AG04449 (cell line): Measurements from ENCODE around the gene NMNAT1.

Experiments used
- CTCF ChIA-PET: fragments of 350-600 bp; formaldehyde crosslinking; extraction: SDS; loops from one replicate; lab custom pipeline; 2021; ENCODE audit warnings: antibody characterized with exemption; lab: Yijun Ruan, JAX
- POLR2A ChIA-PET: fragments of 400-600, 350-600 bp; formaldehyde crosslinking; extraction: SDS; loops from one replicate; lab custom pipeline; 2020; ENCODE audit warnings: antibody characterized with exemption, inconsistent platforms; lab: Yijun Ruan, JAX
- DNase-seq: peaks from one replicate; pipeline ENCODE4 v3.0.0-alpha.2; 2010; ENCODE audit warnings: low read depth, low spot score
- H3K4me3 ChIP-seq: 2 replicates; pipeline ENCODE4 v1.5.1; 2011; ENCODE audit warnings: low read depth, mild to moderate bottlenecking, control low read depth, low read length
- CTCF ChIP-seq: IDR thresholded peaks from one replicate; pipeline ENCODE4 v1.5.1; 2011; ENCODE audit warnings: mild to moderate bottlenecking, moderate library complexity, low read length, control low read depth, inconsistent platforms; ENCODE audit not compliant: insufficient read depth; ENCODE audit errors: missing control alignments

Gene NMNAT1

GRCh38 chr1:10033359-10033845 lies 90.1 kb downstream of the NMNAT1 start:
- peak overlapping the region; percentile 99 for H3K4me3 ChIP-seq
- DNase-seq = no peak
- ChIA-PET CTCF (interaction anchor here (0.7 to 2.8 kb wide), 11 partner anchors 9 to 176 kb away, joined by 3 to 10 read pairs (median 4); no protein-coding TSS in a partner anchor), POLR2A (no interaction called here)
- no peak for TF ChIP-seq CTCF
